ENCODE results near the gene IRF5.
"Not testable (repeated sequence)": the region's sequence is repeated elsewhere in the genome, so short reads cannot be mapped to it uniquely, and the experiment has no call there.

IRF5 gene

DNA sequence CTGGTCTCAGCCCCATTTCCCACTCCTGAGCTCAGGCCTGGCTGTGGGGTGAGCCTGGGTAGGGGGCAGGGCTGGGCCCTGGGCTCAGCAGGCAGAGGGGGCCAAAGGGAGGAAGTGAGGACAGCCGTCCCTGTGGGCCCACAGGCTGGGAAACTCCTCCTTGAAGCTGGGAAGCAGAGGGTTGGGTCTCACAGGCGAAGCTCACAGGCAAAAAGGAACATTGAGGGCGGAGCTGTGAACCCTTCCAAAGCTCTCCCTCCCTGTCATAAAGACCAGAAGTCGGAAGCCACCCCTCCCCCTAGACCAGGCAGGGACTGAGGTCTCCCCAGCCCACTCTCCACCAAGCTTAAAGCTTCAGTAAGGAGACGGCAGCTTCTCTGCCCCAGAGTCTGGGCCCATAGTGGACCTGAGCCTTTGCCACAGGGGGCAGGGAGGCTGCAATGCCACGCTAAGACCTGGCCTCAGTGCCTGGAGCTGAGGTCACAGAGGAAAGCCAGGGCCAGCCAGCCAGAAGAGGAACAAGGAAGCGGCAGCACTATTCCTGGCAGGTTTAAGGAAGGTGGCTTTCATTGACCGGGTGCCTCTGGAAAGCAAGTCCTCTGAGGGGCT lies 26.2 kb upstream of the IRF5 start:
- Histone ChIP-seq H4K20me1 (peaks cover 0 to 17% (median 0%) of the 10 kb centered on the region in 11 experiments; a peak in 5 of 22 replicates), H3K27ac (peak overlapping the region in 4 of 11 experiments; percentile 2 to 37 (median 13); a peak in 4 of 22 replicates)

DNA sequence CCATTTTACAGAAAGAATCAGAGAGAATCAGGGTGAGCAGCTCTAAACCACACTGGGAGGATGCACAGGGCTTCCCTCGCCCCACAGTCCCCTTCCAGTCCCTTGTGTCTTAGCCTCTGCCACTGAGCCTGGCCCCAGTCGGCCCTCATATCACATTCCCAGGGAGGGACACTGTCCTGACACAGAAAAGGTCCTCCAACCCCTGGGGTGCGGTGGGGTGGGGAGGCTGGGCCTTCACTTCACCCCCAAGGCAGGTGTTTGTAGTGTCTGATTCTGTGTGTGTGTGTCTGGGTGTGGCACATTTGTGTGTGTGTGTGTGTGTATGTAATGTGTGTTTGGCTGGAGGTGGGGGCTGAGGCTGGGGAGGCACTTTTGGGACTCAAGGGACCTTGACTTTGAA lies 25.4 kb upstream of the IRF5 start:
- H4K20me1 ChIP-seq, result peaks cover 0 to 17% (median 0%) of the 10 kb centered on the region in 11 experiments; a peak in 6 of 22 replicates
- peaks cover 23 to 39% (median 33%) of the 10 kb centered on the region in 10 experiments for H3K4me1 ChIP-seq
- peak overlapping the region in 3 of 11 experiments; percentile 63 to 68 (median 66); a peak in 4 of 22 replicates for H3K4me2 ChIP-seq
- H3K9ac ChIP-seq, result no peak overlapping the region
- H3K4me3 ChIP-seq, result no peak overlapping the region
- no peak overlapping the region for H3K27ac ChIP-seq
- no peak for TF ChIP-seq Cebpa-rat (IDR thresholded peaks at IDR 0.05)
- no peaks in the 10 kb centered on the region for H3K9me3 ChIP-seq (replicated peaks in 1 of 11)
- H3K36me3 ChIP-seq, result no peaks in the 10 kb centered on the region
- H3K27me3 ChIP-seq, result peaks cover 54 to 87% (median 80%) of the 10 kb centered on the region in 11 experiments

More for the DNA sequence above, 26.2 kb upstream of the IRF5 start:
- Histone ChIP-seq H3K36me3 (no peaks in the 10 kb centered on the region), H3K9ac (peak overlapping the region in 4 of 11 experiments; percentile 25 to 57 (median 30); a peak in 3 of 22 replicates), H3K4me2 (peak overlapping the region; percentile 31 to 68 (median 50)), H3K4me1 (peaks cover 23 to 39% (median 33%) of the 10 kb centered on the region in 10 experiments), H3K27me3 (peaks cover 47 to 80% (median 72%) of the 10 kb centered on the region in 11 experiments), H3K9me3 (replicated peaks in 1 of 11) (no peaks in the 10 kb centered on the region), H3K4me3 (no peak overlapping the region)
- TF ChIP-seq Cebpa-rat (IDR thresholded peaks at IDR 0.05), result no peak

DNA sequence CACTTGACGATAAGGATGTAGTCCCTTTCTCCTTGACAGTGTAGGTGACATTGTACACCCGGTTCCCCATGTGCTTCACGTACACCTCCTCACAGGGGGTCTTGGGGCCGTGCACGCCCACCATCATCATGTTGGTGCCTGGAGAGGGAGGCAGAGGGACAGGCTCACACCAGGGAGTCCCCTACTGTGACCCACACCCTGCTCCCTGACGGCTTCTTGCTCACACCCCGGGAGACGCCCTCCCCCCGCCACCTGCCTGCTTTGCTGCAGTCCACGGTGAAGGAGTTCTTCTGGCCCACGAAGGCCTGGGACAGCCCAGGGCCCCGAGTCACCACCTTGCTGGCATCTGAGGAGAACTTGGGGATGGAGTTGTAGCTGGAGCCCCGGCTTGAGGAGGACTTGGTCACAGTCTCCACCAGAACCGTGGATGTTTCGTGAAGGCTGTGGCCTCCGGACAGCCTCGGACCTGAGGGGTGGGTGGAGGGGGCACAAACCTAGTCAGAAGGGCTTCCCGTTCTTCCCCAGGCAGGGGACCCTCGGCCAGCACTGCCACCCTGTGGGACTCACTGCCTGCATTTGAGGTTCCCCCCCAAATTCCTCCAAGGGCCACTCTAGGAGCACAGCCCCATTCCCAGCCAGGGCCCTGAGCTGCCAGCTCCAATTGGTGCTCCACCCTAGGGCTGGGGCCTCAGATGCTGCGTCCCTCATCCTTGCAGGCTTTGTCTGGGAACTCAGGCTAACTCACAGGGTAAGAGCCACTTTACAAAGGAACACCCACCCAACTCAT lies 24.8 kb upstream of the IRF5 start:
- H3K4me2 ChIP-seq; H3K36me3 ChIP-seq; H3K4me3 ChIP-seq; H3K27ac ChIP-seq; H3K9me3 ChIP-seq (replicated peaks in 1 of 11); H3K9ac ChIP-seq: not testable (repeated sequence)
- H4K20me1 ChIP-seq, result peaks cover 0 to 17% (median 0%) of the 10 kb centered on the region in 11 experiments; a peak in 6 of 22 replicates
- H3K4me1 ChIP-seq, result peaks cover 23 to 39% (median 33%) of the 10 kb centered on the region in 10 experiments
- peaks cover 54 to 90% (median 83%) of the 10 kb centered on the region in 11 experiments for H3K27me3 ChIP-seq

DNA sequence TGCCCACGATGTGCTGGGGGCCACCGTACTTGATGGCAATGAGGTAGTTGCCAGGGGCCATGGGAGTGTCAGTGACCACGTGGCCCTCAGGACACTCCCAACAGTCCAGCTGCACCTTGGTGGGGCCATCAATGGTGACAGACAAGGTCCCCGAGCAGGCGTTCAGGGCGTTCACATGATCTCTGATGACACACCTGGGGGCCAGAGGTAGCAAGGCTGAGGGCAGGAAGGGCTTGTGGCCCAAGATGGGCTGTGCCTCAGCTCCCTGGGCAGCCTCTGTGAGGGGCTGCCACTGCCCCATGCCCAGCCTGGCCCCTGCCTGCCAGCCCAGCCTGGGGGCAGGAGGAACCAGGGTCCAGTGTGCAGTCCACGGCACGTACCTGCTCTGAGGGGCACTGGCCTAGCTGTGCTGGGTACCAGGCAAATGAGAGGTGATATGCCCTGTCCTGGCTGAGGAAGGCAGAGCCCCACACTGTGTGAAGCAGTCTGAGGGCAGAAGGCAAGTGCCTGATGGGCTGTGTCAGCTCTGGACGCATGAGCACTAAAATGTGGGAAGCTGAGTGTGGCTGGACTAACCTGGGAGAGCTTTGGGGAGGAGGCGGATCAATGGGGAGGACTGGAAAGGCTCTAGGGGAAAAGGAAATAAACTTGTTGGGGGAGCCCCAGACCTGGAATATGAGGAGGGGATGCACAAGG lies 23.7 kb upstream of the IRF5 start:
- peaks cover 54 to 92% (median 80%) of the 10 kb centered on the region in 11 experiments for H3K27me3 ChIP-seq
- no peak for TF ChIP-seq Cebpa-rat (IDR thresholded peaks at IDR 0.05)
- peaks cover 0 to 17% (median 0%) of the 10 kb centered on the region in 11 experiments; a peak in 6 of 22 replicates for H4K20me1 ChIP-seq
- H3K4me1 ChIP-seq, result peaks cover 23 to 39% (median 32%) of the 10 kb centered on the region in 10 experiments
- H3K27ac ChIP-seq, result no peak overlapping the region
- no peaks in the 10 kb centered on the region for H3K9me3 ChIP-seq (replicated peaks in 1 of 11)
- no peak overlapping the region for H3K4me3 ChIP-seq
- H3K36me3 ChIP-seq, result no peaks in the 10 kb centered on the region
- no peak overlapping the region for H3K9ac ChIP-seq
- H3K4me2 ChIP-seq, result peak overlapping the region in 5 of 11 experiments; percentile 5 to 34 (median 29); a peak in 3 of 22 replicates

DNA sequence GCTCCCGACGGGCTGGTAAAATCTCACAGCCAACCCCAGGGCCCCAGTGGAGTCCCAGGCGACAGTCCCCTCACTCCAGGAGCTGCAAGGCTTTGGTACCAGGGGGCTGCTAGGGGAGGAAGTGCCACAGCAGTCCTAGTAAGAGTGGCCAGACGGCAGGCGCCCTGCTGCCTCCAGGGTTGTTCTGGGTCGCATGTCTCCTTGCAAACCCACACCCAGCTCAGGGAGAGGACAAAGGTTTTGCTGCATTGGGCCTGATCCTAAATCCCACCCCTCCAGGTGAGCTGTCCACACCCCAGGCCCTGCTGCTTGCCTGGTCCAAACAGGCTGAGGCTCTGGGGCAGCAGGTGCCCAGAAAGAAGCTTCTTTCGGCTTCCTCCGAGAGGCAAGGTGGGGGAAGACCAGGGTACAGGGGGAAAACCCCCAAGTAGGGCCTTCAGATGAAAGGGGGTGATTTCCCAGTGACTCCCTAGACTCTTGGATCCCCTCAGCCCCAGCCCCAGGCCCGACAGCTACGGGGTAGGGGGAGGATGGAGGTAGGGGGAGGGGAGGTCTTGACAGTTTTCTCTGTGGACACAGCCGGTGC lies 23.1 kb upstream of the IRF5 start:
- no peaks in the 10 kb centered on the region for H3K9me3 ChIP-seq (replicated peaks in 1 of 11)
- H3K27me3 ChIP-seq, result peaks cover 49 to 91% (median 74%) of the 10 kb centered on the region in 11 experiments
- peaks cover 17 to 34% (median 29%) of the 10 kb centered on the region in 10 experiments for H3K4me1 ChIP-seq
- H4K20me1 ChIP-seq, result peaks cover 0 to 17% (median 0%) of the 10 kb centered on the region in 11 experiments; a peak in 6 of 22 replicates
- peak overlapping the region in 6 of 11 experiments; percentile 5 to 40 (median 31); a peak in 7 of 22 replicates for H3K4me2 ChIP-seq
- no peak overlapping the region for H3K27ac ChIP-seq
- H3K9ac ChIP-seq, result no peak overlapping the region
- no peaks in the 10 kb centered on the region for H3K36me3 ChIP-seq
- no peak for TF ChIP-seq Cebpa-rat (IDR thresholded peaks at IDR 0.05)
- no peak overlapping the region for H3K4me3 ChIP-seq

DNA sequence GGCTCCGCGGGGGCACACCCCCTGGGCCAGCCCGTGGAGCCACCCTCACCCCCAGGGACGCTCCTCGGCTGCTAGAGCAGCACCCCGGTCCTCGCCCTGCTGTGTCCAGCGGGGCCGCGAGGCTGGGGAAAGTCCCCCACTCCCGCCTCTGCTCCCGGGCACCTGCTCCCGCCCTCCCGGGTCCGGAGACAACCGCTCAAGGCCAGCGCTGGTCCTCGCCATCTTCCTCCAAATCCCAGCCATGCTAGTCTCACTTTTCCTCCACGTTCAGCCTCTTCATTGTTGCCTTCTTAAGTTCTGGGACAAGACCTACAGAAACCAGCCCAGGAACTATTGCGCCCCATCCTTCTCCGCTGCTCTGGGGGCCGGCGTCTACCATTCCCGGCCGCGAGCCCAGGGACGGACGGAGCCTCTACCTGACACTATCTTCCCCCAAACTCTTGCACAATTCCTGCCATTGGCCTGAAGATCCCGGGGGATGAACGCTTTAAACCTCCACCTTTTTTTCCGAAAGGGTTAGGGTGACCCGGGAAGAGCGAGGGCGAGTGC lies 22.4 kb upstream of the IRF5 start:
- Histone ChIP-seq H4K20me1 (peaks cover 0 to 17% (median 0%) of the 10 kb centered on the region in 11 experiments; a peak in 6 of 22 replicates), H3K27ac (no peak overlapping the region), H3K9ac (no peak overlapping the region), H3K36me3 (no peaks in the 10 kb centered on the region), H3K4me2 (peak overlapping the region in 7 of 11 experiments; percentile 13 to 70 (median 34); a peak in 7 of 22 replicates), H3K27me3 (peaks cover 48 to 91% (median 71%) of the 10 kb centered on the region in 11 experiments), H3K4me3 (0 out of 20 replicates have a peak overlapping the region, but pooled peaks of 1 of the 10 experiments have one; percentile 9), H3K9me3 (replicated peaks in 1 of 11) (no peaks in the 10 kb centered on the region), H3K4me1 (peaks cover 10 to 30% (median 23%) of the 10 kb centered on the region in 10 experiments)
- no peak for TF ChIP-seq Cebpa-rat (IDR thresholded peaks at IDR 0.05)

DNA sequence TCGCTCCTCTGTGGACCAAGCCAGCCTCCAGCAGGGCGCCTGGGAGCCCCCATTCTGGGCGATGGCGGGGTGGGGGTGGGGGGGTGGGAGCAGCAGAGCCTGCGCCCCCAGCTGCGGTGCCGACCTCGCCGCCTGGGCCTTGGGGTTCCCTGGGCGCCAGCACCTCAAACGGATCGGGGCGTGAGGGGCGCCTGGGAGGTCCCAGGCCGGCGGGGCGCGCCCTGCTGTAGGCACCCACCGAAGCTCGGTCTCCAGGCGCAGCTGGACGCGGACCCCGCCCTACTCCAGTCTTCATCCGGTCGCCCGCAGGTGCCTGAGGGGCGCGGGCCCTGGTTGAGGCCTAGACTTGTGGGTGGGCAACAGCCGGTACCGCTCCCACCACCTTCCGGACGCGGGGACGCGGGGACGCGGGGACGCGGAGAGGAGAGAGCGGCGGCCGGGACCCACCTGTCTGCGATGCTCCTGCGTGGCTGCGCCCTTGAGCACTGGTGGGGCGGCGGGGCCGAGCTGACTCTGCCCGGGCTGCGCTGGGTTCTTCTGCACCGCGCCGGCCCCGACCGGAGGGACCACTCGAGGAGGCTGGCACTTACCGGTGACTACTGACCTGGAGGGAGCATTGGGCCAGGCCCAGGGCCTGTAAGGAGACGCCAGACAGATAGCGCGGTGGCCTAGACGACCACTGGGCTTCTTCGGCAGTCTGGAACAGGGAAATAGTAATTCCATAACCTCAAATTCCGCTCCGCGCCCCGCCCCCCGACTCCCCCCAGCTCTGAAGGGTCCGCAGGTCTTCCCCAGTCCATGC lies 21.7 kb upstream of the IRF5 start:
- Histone ChIP-seq H3K4me1 (peaks cover 8 to 32% (median 20%) of the 10 kb centered on the region in 10 experiments), H3K4me2 (no peak overlapping the region), H4K20me1 (peaks cover 0 to 17% (median 0%) of the 10 kb centered on the region in 11 experiments; a peak in 6 of 22 replicates), H3K9me3 (replicated peaks in 1 of 11) (no peaks in the 10 kb centered on the region), H3K4me3 (no peak overlapping the region), H3K9ac (no peak overlapping the region), H3K36me3 (no peaks in the 10 kb centered on the region), H3K27me3 (peaks cover 41 to 89% (median 64%) of the 10 kb centered on the region in 11 experiments), H3K27ac (no peak overlapping the region)
- no peak for TF ChIP-seq Cebpa-rat (IDR thresholded peaks at IDR 0.05)

DNA sequence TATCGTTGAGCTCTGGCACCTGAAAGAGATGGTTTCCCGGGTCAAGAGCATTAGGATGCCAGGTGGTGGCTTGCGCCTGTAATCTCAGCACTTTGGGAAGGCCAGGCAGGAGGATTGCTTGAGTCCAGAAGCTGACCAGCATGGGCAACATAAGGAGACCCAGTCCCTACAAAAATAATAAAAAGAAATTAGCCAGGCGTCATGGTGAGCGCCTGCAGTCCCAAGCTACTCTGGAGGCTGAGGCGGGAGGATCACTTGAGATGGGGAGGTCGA lies 21.1 kb upstream of the IRF5 start:
- Histone ChIP-seq H3K36me3 (no peaks in the 10 kb centered on the region), H3K4me1 (peaks cover 3 to 29% (median 16%) of the 10 kb centered on the region in 10 experiments), H3K27ac (no peak overlapping the region), H3K9me3 (replicated peaks in 1 of 11) (no peaks in the 10 kb centered on the region), H3K9ac (no peak overlapping the region), H3K27me3 (peaks cover 37 to 84% (median 59%) of the 10 kb centered on the region in 11 experiments), H3K4me3 (no peak overlapping the region), H3K4me2 (no peak overlapping the region), H4K20me1 (peaks cover 0 to 12% (median 0%) of the 10 kb centered on the region in 11 experiments; a peak in 6 of 22 replicates)
- no peak for TF ChIP-seq Cebpa-rat (IDR thresholded peaks at IDR 0.05)
